ENCODE measurements around the gene ULBP3. TPM values are rescaled to one million over a fixed set of nuclear protein-coding genes. Genes with fewer than 3 reads are reported as not detected.
A peak's percentile ranks its signal among the peaks of the same experiment; 100 is the strongest.

ULBP3 gene
- 4.7 TPM for polyA plus RNA-seq (2013, experiment 1 of 2; ENCODE audit: insufficient read length)
- polyA plus RNA-seq (2013, experiment 2 of 2; ENCODE audit: insufficient read length), result 4.5 TPM

GRCh38 chr6:150068720-150069648, at the start of gene ULBP3:
TSS of gene ULBP3 (minus strand) at chr6:150069121. CDS start at chr6:150069066, 55 bp downstream.
- DNase-seq, result peak; percentile 94

GRCh38 chr6:150118627-150119026, 49.7 kb upstream of the ULBP3 start:
- no peak for DNase-seq

GRCh38 chr6:150118203-150118602, 49.3 kb upstream of the ULBP3 start:
- no peak for DNase-seq

GRCh38 chr6:150116200-150116800, 47.4 kb upstream of the ULBP3 start:
- no peak for DNase-seq

- DNase-seq, result no peak
These were observed 46.8 kb upstream of the ULBP3 start for GRCh38 chr6:150115769-150116168.

GRCh38 chr6:150112233-150112632, 43.3 kb upstream of the ULBP3 start:
- DNase-seq, result no peak

- DNase-seq, result no peak
These were observed 33.9 kb upstream of the ULBP3 start for GRCh38 chr6:150102750-150103270.

- no peak for DNase-seq
These were observed 31.8 kb upstream of the ULBP3 start for GRCh38 chr6:150100745-150101144.

GRCh38 chr6:150099953-150100352, 31.0 kb upstream of the ULBP3 start:
- no peak for DNase-seq

- no peak for DNase-seq
These were observed 30.6 kb upstream of the ULBP3 start for GRCh38 chr6:150099546-150099945.

GRCh38 chr6:150098155-150098554, 29.2 kb upstream of the ULBP3 start:
- DNase-seq, result no peak

GRCh38 chr6:150093397-150093796, 24.5 kb upstream of the ULBP3 start:
- DNase-seq, result no peak

GRCh38 chr6:150091476-150091875, 22.6 kb upstream of the ULBP3 start:
- DNase-seq, result peak; percentile 25

- DNase-seq, result no peak
These were observed 21.4 kb upstream of the ULBP3 start for GRCh38 chr6:150090328-150090727.

GRCh38 chr6:150088481-150089154, 19.7 kb upstream of the ULBP3 start:
- DNase-seq, result no peak

- DNase-seq, result no peak
These were observed 18.4 kb upstream of the ULBP3 start for GRCh38 chr6:150087336-150087735.

- no peak for DNase-seq
These were observed 17.1 kb upstream of the ULBP3 start for GRCh38 chr6:150086026-150086425.

- DNase-seq, result no peak
These were observed 15.5 kb upstream of the ULBP3 start for GRCh38 chr6:150084426-150084825.

GRCh38 chr6:150083839-150084238, 14.9 kb upstream of the ULBP3 start:
- no peak for DNase-seq

GRCh38 chr6:150081702-150082101, 12.8 kb upstream of the ULBP3 start:
- DNase-seq, result no peak

- peak; percentile 26 for DNase-seq
These were observed 10.7 kb upstream of the ULBP3 start for GRCh38 chr6:150079604-150080003.

- DNase-seq, result no peak
These were observed 9.9 kb upstream of the ULBP3 start for GRCh38 chr6:150078788-150079187.

All from fibroblast of skin of abdomen (primary cell).